ENCODE measurements around the gene LRRC2. TPM values are rescaled to one million over a fixed set of nuclear protein-coding genes. Genes with fewer than 3 reads are reported as not detected.

The LRRC2 gene
- total RNA-seq, 1 donor from 2014 or later, result 0.87 TPM

DNA sequence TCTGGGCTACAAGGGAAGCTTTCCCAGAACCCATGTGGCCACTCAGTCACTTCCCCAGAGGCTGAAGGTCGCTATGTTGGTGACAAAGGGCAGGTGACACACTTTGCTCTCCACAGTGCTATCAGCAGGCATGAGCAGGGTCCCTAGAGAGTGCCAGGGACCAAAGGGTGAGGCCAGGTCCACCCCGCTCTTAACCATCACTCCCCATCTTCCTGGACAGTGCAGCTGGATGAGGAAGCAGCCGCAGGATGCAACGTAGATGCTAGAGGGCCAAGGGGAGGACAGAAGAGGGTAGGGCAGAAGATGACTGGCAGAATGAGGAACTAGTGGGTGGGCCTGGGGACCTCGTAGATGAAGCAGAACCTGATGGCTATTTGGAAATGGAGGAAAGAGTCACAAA lies 87.8 kb downstream of the LRRC2 start:
- no peaks in the 10 kb centered on the region for H3K4me1 Mint-ChIP-seq
- no peak for DNase-seq (ENCODE audit: low spot score in 2 of 2, unreplicated experiment in 2 of 2)
- H3K36me3 Mint-ChIP-seq, result no peaks in the 10 kb centered on the region
- peaks cover 21% of the 10 kb centered on the region for H3K9me3 Mint-ChIP-seq
- no peak overlapping the region for H3K27ac Mint-ChIP-seq
- no peak overlapping the region for H3K4me3 Mint-ChIP-seq
- peaks cover 62% of the 10 kb centered on the region for H3K27me3 Mint-ChIP-seq (ENCODE audit: low read depth)
- TF ChIP-seq, protein P1, sequence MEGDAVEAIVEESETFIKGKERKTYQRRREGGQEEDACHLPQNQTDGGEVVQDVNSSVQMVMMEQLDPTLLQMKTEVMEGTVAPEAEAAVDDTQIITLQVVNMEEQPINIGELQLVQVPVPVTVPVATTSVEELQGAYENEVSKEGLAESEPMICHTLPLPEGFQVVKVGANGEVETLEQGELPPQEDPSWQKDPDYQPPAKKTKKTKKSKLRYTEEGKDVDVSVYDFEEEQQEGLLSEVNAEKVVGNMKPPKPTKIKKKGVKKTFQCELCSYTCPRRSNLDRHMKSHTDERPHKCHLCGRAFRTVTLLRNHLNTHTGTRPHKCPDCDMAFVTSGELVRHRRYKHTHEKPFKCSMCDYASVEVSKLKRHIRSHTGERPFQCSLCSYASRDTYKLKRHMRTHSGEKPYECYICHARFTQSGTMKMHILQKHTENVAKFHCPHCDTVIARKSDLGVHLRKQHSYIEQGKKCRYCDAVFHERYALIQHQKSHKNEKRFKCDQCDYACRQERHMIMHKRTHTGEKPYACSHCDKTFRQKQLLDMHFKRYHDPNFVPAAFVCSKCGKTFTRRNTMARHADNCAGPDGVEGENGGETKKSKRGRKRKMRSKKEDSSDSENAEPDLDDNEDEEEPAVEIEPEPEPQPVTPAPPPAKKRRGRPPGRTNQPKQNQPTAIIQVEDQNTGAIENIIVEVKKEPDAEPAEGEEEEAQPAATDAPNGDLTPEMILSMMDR (IDR thresholded peaks at IDR 0.05; ENCODE audit: unreplicated experiment), result no peak

DNA sequence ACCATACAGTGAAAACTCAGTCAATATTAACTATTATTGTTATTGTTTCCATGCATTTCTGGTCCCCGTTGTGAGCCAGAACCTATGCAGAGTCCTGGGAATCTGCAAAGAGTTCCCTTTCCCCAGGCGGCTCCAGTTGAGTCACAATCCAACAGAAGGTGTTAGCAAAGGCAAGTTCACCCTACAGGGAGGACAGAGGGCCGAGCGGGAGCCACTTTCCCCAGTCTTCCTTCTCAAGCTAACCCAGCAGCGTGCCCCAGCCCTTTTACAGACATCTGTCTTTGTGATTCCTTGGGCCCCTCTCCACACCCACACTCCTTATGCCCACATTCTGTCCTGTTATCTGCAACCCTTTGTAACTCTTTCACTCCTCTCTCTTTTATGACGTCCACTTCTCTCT lies 88.3 kb downstream of the LRRC2 start:
- peaks cover 21% of the 10 kb centered on the region for H3K9me3 Mint-ChIP-seq
- no peaks in the 10 kb centered on the region for H3K36me3 Mint-ChIP-seq
- TF ChIP-seq, protein P1 (IDR thresholded peaks at IDR 0.05; ENCODE audit: unreplicated experiment), result no peak
- H3K4me1 Mint-ChIP-seq, result no peaks in the 10 kb centered on the region
- no peak overlapping the region for H3K4me3 Mint-ChIP-seq
- peaks cover 63% of the 10 kb centered on the region for H3K27me3 Mint-ChIP-seq (ENCODE audit: low read depth)
- H3K27ac Mint-ChIP-seq, result no peak overlapping the region
- DNase-seq (ENCODE audit: low spot score in 2 of 2, unreplicated experiment in 2 of 2), result no peak

DNA sequence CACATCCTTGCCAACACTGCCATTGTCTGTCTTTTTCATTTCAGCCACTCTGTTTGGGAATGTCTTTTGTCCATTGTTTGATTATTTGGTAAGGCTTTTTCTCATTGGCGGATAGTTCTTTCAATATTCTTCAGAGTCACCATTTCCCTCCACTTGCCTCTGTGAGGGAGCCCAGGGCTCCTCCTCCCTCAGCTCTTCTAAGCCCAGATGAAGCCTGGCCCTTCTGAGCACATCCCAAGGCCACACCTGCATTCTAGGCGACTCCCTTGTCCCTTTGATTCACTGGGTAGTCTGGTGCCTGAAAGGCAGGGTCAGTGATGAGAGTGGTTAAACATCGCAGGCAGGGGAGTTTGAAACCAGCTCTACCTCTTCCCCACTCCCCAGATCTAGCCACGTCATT lies 89.0 kb downstream of the LRRC2 start:
- Mint-ChIP-seq H3K4me1 (no peaks in the 10 kb centered on the region), H3K9me3 (peaks cover 21% of the 10 kb centered on the region), H3K4me3 (no peak overlapping the region), H3K36me3 (no peaks in the 10 kb centered on the region), H3K27me3 (ENCODE audit: low read depth) (peaks cover 67% of the 10 kb centered on the region), H3K27ac (no peak overlapping the region)
- DNase-seq (ENCODE audit: low spot score in 2 of 2, unreplicated experiment in 2 of 2), result no peak
- TF ChIP-seq, protein P1 (IDR thresholded peaks at IDR 0.05; ENCODE audit: unreplicated experiment), result no peak

GRCh38 chr3:46472736-46473135 lies 93.4 kb downstream of the LRRC2 start:
- H3K4me1 Mint-ChIP-seq, result no peaks in the 10 kb centered on the region
- H3K27me3 Mint-ChIP-seq (ENCODE audit: low read depth), result peaks cover 46% of the 10 kb centered on the region
- DNase-seq (ENCODE audit: low spot score in 2 of 2, unreplicated experiment in 2 of 2), result no peak
- peaks cover 21% of the 10 kb centered on the region for H3K9me3 Mint-ChIP-seq
- H3K27ac Mint-ChIP-seq, result no peak overlapping the region
- no peak overlapping the region for H3K4me3 Mint-ChIP-seq
- no peaks in the 10 kb centered on the region for H3K36me3 Mint-ChIP-seq
- TF ChIP-seq, protein P1 (IDR thresholded peaks at IDR 0.05; ENCODE audit: unreplicated experiment), result no peak

DNA sequence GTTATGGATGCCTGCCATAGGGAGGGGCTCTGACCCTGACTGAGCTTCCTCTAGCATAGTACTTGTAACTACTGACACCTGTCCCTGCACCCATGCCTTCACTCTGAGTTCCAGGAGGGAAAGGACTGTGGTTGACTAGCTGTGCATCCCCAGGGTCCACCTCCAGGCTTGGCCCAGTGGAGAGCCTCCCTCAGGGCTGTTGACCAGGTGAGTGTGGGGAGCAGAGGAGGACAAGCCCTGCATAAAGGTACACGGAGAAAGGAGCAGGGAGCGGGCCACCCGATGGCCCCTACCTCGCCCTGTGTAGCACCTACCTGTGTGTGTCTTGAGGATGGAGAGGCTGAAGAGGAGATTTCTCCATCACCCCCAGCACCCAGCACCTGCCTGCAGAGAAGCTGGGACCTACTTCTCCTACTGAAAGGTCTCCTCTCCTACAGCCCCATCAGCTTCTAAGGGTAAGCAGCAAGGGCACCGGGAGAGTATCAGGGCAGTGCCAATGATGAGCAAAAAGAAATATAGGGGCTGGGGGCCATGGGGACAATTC lies 94.7 kb downstream of the LRRC2 start:
- Mint-ChIP-seq H3K27me3 (ENCODE audit: low read depth) (peaks cover 36% of the 10 kb centered on the region), H3K4me3 (no peak overlapping the region), H3K9me3 (peaks cover 21% of the 10 kb centered on the region), H3K36me3 (no peaks in the 10 kb centered on the region), H3K4me1 (no peaks in the 10 kb centered on the region), H3K27ac (no peak overlapping the region)
- TF ChIP-seq, protein P1 (IDR thresholded peaks at IDR 0.05; ENCODE audit: unreplicated experiment), result no peak
- peak in 1 of 2 experiments; percentile 16 for DNase-seq (ENCODE audit: low spot score in 2 of 2, unreplicated experiment in 2 of 2)

GRCh38 chr3:46470831-46471230 lies 95.3 kb downstream of the LRRC2 start:
- Mint-ChIP-seq H3K36me3 (no peaks in the 10 kb centered on the region), H3K27ac (no peak overlapping the region), H3K9me3 (peaks cover 21% of the 10 kb centered on the region), H3K4me3 (no peak overlapping the region), H3K4me1 (no peaks in the 10 kb centered on the region), H3K27me3 (ENCODE audit: low read depth) (peaks cover 38% of the 10 kb centered on the region)
- TF ChIP-seq, protein P1 (IDR thresholded peaks at IDR 0.05; ENCODE audit: unreplicated experiment), result no peak
- no peak for DNase-seq (ENCODE audit: low spot score in 2 of 2, unreplicated experiment in 2 of 2)
